ENCODE measurements around the gene CCNE1. TPM values are rescaled to one million over a fixed set of nuclear protein-coding genes. Genes with fewer than 3 reads are reported as not detected.

Gene CCNE1
- total RNA-seq, 4 donors from 2014 or later = 9.1 to 15.6 (median 13.0) TPM

- TF ChIP-seq CTCF (IDR thresholded peaks at IDR 0.05) = no peak
- no peak for TF ChIP-seq POLR2A (IDR thresholded peaks at IDR 0.05)
- 92 to 93% methylated on average over 2 of the region's 2 CpGs for WGBS, 2 donors
- no peak overlapping the region for H3K4me3 ChIP-seq (ENCODE audit: low read depth, poor library complexity, severe bottlenecking)
- intact Hi-C loops (cut with DNase I; ENCODE audit: low total_unique reads) = no loop called here
- DNase-seq (ENCODE audit: low spot score in 2 of 2) = no peak
Measured at GRCh38 chr19:29850482-29850881, 38.7 kb downstream of the CCNE1 start.

- no peak for DNase-seq (ENCODE audit: low spot score in 2 of 2)
- no peak for TF ChIP-seq CTCF (IDR thresholded peaks at IDR 0.05)
- intact Hi-C loops (cut with DNase I; ENCODE audit: low total_unique reads) = no loop called here
- WGBS, 2 donors = 68 to 78% methylated on average over 3 of the region's 3 CpGs
- no peak overlapping the region for H3K4me3 ChIP-seq (ENCODE audit: low read depth, poor library complexity, severe bottlenecking)
Measured at GRCh38 chr19:29851769-29852521, 40.2 kb downstream of the CCNE1 start.

GRCh38 chr19:29854033-29854432 is 42.2 kb downstream of the CCNE1 start:
- no peak overlapping the region for H3K4me3 ChIP-seq (ENCODE audit: low read depth, poor library complexity, severe bottlenecking)
- 88 to 91% methylated on average over 6 of the region's 6 CpGs for WGBS, 2 donors
- intact Hi-C loops (cut with DNase I; ENCODE audit: low total_unique reads) = no loop called here
- DNase-seq (ENCODE audit: low spot score in 2 of 2) = no peak
- TF ChIP-seq CTCF (IDR thresholded peaks at IDR 0.05) = no peak
- no peak for TF ChIP-seq POLR2A (IDR thresholded peaks at IDR 0.05)

GRCh38 chr19:29855087-29855486 is 43.3 kb downstream of the CCNE1 start:
- TF ChIP-seq POLR2A (IDR thresholded peaks at IDR 0.05) = no peak
- TF ChIP-seq CTCF (IDR thresholded peaks at IDR 0.05) = no peak
- no peak for DNase-seq (ENCODE audit: low spot score in 2 of 2)
- intact Hi-C loops (cut with DNase I; ENCODE audit: low total_unique reads) = no loop called here
- no peak overlapping the region for H3K4me3 ChIP-seq (ENCODE audit: low read depth, poor library complexity, severe bottlenecking)
- 89 to 90% methylated on average over 4 of the region's 4 CpGs for WGBS, 2 donors

GRCh38 chr19:29855741-29856500 is 44.1 kb downstream of the CCNE1 start:
- intact Hi-C loops (cut with DNase I; ENCODE audit: low total_unique reads) = no loop called here
- no peak overlapping the region for H3K4me3 ChIP-seq (ENCODE audit: low read depth, poor library complexity, severe bottlenecking)
- DNase-seq (ENCODE audit: low spot score in 2 of 2) = no peak
- 76 to 77% methylated on average over 20 of the region's 20 CpGs for WGBS, 2 donors
- TF ChIP-seq CTCF (IDR thresholded peaks at IDR 0.05) = no peak
- no peak for TF ChIP-seq POLR2A (IDR thresholded peaks at IDR 0.05)
